Measurements from ENCODE around the gene UBE3C.
A peak's percentile ranks its signal among the peaks of the same experiment; 100 is the strongest.
"Not testable (repeated sequence)": the region's sequence is repeated elsewhere in the genome, so short reads cannot be mapped to it uniquely, and the experiment has no call there.

The UBE3C gene

DNA sequence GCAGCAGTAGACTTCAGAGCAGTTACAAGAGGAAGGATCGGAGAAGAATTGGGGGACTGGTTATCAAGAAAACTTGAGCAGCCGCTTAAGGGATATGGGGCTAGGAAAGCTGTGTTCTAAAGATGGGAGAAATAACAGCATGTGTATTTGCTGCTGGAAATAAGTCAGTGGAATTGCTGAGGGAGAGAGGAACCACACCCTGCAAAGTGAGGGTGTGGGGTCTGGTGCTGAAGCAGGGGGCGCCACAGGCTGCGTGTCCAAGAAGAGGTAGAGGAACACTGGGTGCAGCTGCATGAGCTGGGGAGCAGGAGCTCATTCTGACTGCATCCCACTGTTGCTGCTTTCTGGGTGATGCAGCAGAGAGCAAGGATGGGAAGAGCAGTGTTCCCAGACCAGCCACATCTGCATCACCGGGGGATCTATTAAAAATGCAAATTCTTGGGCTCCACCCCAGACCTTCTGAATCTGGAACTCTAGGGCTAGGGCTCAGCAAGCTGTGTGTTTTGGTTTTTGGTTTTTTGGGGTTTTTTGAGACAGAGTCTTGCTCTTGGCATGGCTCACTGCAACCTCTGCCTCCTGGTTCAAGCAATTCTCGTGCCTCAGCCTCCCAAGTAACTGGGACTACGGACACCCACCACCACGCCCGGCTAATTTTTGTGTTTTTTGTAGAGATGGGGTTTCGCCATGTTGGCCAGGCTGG lies 101.0 kb downstream of the UBE3C start:
- DNase-seq (ENCODE audit: low read depth): no peak
- peaks cover 34% of the 10 kb centered on the region for H3K36me3 ChIP-seq (ENCODE audit: control insufficient read depth, insufficient read depth, low read length, severe bottlenecking)
- no peaks in the 10 kb centered on the region for H3K9me3 ChIP-seq (ENCODE audit: control insufficient read depth, low read length)
- H3K27me3 ChIP-seq (replicated peaks; ENCODE audit: control insufficient read depth, insufficient read depth, low read length): no peaks in the 10 kb centered on the region
- no peak overlapping the region for H3K4me3 ChIP-seq (ENCODE audit: low read length)
- H3K4me1 ChIP-seq (ENCODE audit: control insufficient read depth, insufficient read depth, low read length): peaks cover 6% of the 10 kb centered on the region
- H3K9ac ChIP-seq (ENCODE audit: low read length): no peak overlapping the region

DNA sequence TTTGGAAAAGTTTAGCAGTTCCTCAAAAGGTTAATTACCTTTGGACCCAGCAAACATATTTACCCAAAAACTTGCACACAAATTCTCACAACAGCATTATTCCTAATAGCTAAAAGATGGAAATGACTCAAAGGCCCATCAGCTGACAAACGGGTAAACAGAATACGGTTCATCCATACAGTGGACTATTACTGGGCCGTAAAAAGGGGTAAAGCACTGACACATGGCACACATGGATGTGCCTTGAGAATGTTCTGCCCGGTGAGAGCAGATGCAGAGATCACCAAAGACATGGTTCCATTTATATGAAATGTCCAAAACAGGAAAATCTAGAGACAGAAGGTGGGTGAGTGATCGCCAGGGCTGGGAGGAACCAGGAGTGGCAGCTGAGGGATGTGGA lies 102.9 kb downstream of the UBE3C start:
- no peak for DNase-seq (ENCODE audit: low read depth)
- H3K27me3 ChIP-seq (replicated peaks; ENCODE audit: control insufficient read depth, insufficient read depth, low read length): no peaks in the 10 kb centered on the region
- no peaks in the 10 kb centered on the region for H3K9me3 ChIP-seq (ENCODE audit: control insufficient read depth, low read length)
- H3K4me1 ChIP-seq (ENCODE audit: control insufficient read depth, insufficient read depth, low read length): no peaks in the 10 kb centered on the region
- peaks cover 34% of the 10 kb centered on the region for H3K36me3 ChIP-seq (ENCODE audit: control insufficient read depth, insufficient read depth, low read length, severe bottlenecking)
- no peak overlapping the region for H3K4me3 ChIP-seq (ENCODE audit: low read length)
- H3K9ac ChIP-seq (ENCODE audit: low read length): no peak overlapping the region

DNA sequence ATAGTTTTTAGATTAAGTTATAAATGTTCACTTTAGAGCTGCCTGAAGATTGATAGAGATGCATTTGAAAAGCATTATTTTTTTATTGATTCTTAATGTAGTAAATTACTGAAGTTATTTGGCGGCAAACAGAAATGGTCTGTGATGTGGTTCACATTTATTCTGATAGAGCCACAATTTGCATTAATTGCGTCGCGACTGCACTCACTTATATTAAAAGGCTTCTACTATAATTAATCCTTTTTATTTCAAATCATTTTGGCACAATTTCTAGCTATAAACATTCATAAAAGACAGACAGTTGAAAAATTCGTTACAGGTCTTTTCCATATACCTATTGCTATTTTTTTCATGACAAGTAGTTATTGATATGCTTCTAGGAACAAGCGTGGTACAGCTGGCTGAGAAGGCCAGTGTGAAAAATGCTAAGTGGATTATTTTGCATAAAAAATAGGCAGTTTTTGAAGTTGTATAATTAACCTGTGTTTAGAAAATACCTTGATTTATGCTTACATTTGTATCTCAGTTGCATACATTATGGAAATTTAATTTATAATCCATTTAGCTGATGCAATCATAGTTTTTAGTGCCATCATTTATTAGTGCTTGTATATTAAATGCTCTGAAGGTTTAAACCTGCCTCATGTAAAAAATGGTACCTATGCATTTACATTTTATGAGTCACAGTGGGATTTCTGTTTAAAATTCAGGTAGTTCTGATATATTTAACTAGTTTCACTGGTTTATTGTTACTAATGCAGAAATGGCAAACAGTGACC lies 106.0 kb downstream of the UBE3C start:
- DNase-seq (ENCODE audit: low read depth): no peak
- H3K9me3 ChIP-seq (ENCODE audit: control insufficient read depth, low read length): no peaks in the 10 kb centered on the region
- H3K4me1 ChIP-seq (ENCODE audit: control insufficient read depth, insufficient read depth, low read length): no peaks in the 10 kb centered on the region
- H3K4me3 ChIP-seq (ENCODE audit: low read length): no peak overlapping the region
- H3K27me3 ChIP-seq (replicated peaks; ENCODE audit: control insufficient read depth, insufficient read depth, low read length): no peaks in the 10 kb centered on the region
- peaks cover 32% of the 10 kb centered on the region for H3K36me3 ChIP-seq (ENCODE audit: control insufficient read depth, insufficient read depth, low read length, severe bottlenecking)
- no peak overlapping the region for H3K9ac ChIP-seq (ENCODE audit: low read length)

DNA sequence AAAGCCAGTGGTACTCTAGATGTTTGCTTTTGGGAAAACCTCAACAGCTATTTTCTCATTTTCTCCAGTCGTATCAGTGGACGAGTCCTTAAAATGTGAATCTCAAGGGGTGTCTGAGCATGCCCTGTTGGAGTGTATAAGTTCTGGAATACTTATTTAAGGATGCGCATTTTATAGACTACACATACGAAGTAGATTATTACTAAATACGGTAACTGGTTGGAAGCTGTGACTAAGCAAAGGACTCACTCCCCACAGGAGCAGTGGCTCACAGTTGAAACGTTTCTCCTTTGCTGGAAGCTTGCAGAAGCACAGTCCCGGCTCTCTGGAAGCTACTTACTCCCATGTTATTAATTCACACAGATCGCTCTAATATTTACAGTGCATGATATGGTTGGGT lies 107.3 kb downstream of the UBE3C start:
- peaks cover 36% of the 10 kb centered on the region for H3K36me3 ChIP-seq (ENCODE audit: control insufficient read depth, insufficient read depth, low read length, severe bottlenecking)
- DNase-seq (ENCODE audit: low read depth): no peak
- no peak overlapping the region for H3K4me3 ChIP-seq (ENCODE audit: low read length)
- H3K4me1 ChIP-seq (ENCODE audit: control insufficient read depth, insufficient read depth, low read length): no peaks in the 10 kb centered on the region
- H3K9me3 ChIP-seq (ENCODE audit: control insufficient read depth, low read length): no peaks in the 10 kb centered on the region
- H3K9ac ChIP-seq (ENCODE audit: low read length): no peak overlapping the region
- H3K27me3 ChIP-seq (replicated peaks; ENCODE audit: control insufficient read depth, insufficient read depth, low read length): no peaks in the 10 kb centered on the region

DNA sequence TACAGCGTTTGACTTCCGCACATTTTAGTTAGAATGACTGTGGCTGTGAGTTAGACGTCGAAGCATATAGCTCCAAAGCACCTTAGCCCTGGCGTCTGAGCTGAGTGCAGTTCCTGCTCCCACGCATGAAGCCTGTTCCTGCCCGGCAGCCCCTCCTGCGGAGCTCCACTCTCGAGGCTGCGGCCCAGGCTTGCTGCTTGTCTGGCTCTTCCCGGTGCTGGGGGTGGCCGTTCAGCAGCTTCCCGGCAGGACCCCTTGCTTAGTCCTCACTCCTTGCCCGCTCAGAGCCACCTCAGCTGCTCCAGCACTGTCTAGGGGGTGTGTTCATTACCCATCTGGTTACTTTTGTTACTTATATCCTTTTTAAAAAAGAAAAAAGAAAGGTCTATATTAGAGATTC lies 109.9 kb downstream of the UBE3C start:
- Histone ChIP-seq H3K4me3 (ENCODE audit: low read length) (no peak overlapping the region), H3K9me3 (ENCODE audit: control insufficient read depth, low read length) (no peaks in the 10 kb centered on the region), H3K9ac (ENCODE audit: low read length) (no peak overlapping the region), H3K27me3 (replicated peaks; ENCODE audit: control insufficient read depth, insufficient read depth, low read length) (no peaks in the 10 kb centered on the region), H3K36me3 (ENCODE audit: control insufficient read depth, insufficient read depth, low read length, severe bottlenecking) (peaks cover 42% of the 10 kb centered on the region), H3K4me1 (ENCODE audit: control insufficient read depth, insufficient read depth, low read length) (no peaks in the 10 kb centered on the region)
- no peak for DNase-seq (ENCODE audit: low read depth)

DNA sequence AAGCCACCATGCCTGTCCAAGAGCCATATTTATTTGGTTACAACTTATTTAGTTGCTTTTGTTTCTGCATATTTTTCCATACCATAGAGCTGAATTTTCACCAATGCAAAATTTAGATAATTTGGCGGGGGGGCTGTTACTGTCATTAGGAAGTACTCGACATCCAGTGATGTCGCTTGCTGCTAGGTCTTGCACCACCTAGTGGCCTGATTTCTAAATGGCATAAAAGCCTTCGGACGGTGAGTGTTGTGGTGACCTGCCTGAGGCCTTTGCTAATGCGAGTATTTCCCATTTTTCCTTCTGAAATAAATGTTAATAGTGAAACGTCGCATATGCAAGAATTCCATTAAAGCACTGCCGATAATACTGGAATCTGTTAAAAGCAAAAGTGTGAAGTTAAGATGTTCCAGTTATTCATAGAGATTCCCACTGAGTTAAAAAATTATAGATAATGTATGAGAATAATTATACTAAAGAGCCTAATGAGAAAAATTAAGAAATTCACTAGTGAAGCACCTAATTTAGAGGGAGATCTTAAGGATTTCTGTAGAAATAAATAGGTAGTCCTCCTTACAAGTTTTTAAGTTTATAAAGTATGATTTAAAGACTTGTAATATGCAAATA lies 112.0 kb downstream of the UBE3C start:
- Histone ChIP-seq H3K4me3 (ENCODE audit: low read length) (no peak overlapping the region), H3K36me3 (ENCODE audit: control insufficient read depth, insufficient read depth, low read length, severe bottlenecking) (peaks cover 62% of the 10 kb centered on the region), H3K9me3 (ENCODE audit: control insufficient read depth, low read length) (no peaks in the 10 kb centered on the region), H3K4me1 (ENCODE audit: control insufficient read depth, insufficient read depth, low read length) (no peaks in the 10 kb centered on the region), H3K27me3 (replicated peaks; ENCODE audit: control insufficient read depth, insufficient read depth, low read length) (no peaks in the 10 kb centered on the region), H3K9ac (ENCODE audit: low read length) (no peak overlapping the region)
- DNase-seq (ENCODE audit: low read depth): peak; percentile 82

DNA sequence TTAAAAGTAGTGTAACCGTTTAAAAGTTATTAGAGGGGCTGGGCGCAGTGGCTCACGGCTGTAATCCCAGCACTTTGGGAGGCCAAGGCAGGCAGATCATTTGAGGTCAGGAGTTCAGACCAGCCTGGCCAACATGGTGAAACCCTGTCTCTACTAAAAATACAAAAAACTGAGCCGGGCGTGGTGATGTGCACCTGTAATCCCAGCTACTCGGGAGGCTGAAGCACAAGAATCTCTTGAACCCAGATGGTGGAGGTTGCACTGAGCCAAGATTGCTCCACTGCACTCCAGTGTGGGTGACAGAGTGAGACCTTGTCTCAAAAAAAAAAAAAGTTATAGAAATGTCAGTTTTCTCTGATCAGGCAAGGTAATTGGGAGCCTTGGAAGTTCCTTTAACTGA lies 113.1 kb downstream of the UBE3C start:
- not testable (repeated sequence) for H3K9ac ChIP-seq (ENCODE audit: low read length); H3K9me3 ChIP-seq (ENCODE audit: control insufficient read depth, low read length); H3K4me1 ChIP-seq (ENCODE audit: control insufficient read depth, insufficient read depth, low read length); H3K4me3 ChIP-seq (ENCODE audit: low read length); DNase-seq (ENCODE audit: low read depth); H3K27me3 ChIP-seq (replicated peaks; ENCODE audit: control insufficient read depth, insufficient read depth, low read length)
- peaks cover 68% of the 10 kb centered on the region for H3K36me3 ChIP-seq (ENCODE audit: control insufficient read depth, insufficient read depth, low read length, severe bottlenecking)

DNA sequence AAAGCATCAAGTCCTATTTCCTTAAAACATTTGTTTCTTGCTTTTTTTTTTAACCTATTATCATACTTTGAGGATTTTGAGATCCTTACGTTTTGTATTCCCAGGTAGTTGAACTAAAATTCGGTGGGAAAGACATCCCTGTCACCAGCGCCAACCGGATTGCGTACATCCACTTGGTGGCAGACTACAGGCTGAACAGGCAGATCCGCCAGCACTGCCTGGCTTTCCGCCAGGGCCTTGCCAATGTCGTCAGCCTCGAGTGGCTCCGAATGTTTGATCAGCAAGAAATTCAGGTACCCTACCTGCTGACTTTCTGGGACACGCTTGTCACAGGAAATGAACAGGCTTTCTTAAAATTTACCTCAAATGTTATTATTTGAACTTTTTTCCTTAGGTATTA lies 115.1 kb downstream of the UBE3C start:
- DNase-seq (ENCODE audit: low read depth): no peak
- Histone ChIP-seq H3K9ac (ENCODE audit: low read length) (no peak overlapping the region), H3K4me1 (ENCODE audit: control insufficient read depth, insufficient read depth, low read length) (no peaks in the 10 kb centered on the region), H3K36me3 (ENCODE audit: control insufficient read depth, insufficient read depth, low read length, severe bottlenecking) (peaks cover 74% of the 10 kb centered on the region), H3K27me3 (replicated peaks; ENCODE audit: control insufficient read depth, insufficient read depth, low read length) (no peaks in the 10 kb centered on the region), H3K4me3 (ENCODE audit: low read length) (no peak overlapping the region), H3K9me3 (ENCODE audit: control insufficient read depth, low read length) (no peaks in the 10 kb centered on the region)

DNA sequence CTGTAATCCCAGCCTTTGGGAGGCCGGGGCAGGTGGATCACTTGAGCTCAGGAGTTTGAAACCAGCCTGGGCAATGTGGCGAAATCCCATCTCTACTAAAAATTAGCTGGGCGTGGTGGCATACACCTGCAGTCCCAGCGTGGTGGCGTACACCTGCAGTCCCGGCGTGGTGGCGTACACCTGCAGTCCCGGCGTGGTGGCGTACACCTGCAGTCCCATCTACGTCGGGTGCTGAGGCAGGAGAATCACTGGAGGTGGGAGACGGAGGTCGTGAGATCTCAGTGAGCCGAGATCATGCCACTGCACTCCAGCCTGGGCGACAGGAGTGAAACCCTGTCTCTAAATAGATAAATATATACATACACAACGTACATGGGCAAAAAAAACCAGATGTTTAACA lies 116.1 kb downstream of the UBE3C start:
- H3K4me3 ChIP-seq (ENCODE audit: low read length): not testable (repeated sequence)
- H3K36me3 ChIP-seq (ENCODE audit: control insufficient read depth, insufficient read depth, low read length, severe bottlenecking): peaks cover 74% of the 10 kb centered on the region

DNA sequence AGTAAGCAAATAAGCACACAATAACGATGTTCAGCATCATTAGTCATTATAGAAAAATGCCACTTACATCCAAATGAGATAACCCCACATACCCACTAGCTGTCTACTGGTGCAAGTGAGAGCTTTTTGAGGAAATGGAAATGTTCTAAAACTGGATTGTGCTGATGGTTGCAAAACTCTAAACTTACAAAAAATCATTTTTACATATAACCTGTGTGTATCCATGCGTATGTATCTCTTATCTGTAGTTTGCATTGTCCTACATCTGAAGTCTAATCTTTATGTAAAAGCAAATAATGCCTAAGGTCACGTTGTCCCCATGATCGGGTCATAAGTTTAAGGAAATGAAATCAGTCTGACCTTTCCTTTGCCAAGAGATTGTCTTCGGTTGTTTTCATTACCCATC lies 116.5 kb downstream of the UBE3C start:
- no peak overlapping the region for H3K4me3 ChIP-seq (ENCODE audit: low read length)
- no peak for DNase-seq (ENCODE audit: low read depth)
- no peaks in the 10 kb centered on the region for H3K9me3 ChIP-seq (ENCODE audit: control insufficient read depth, low read length)
- H3K4me1 ChIP-seq (ENCODE audit: control insufficient read depth, insufficient read depth, low read length): no peaks in the 10 kb centered on the region
- H3K27me3 ChIP-seq (replicated peaks; ENCODE audit: control insufficient read depth, insufficient read depth, low read length): no peaks in the 10 kb centered on the region
- no peak overlapping the region for H3K9ac ChIP-seq (ENCODE audit: low read length)
- peaks cover 75% of the 10 kb centered on the region for H3K36me3 ChIP-seq (ENCODE audit: control insufficient read depth, insufficient read depth, low read length, severe bottlenecking)

More for the DNA sequence above, 116.1 kb downstream of the UBE3C start:
- H3K9me3 ChIP-seq (ENCODE audit: control insufficient read depth, low read length); H3K4me1 ChIP-seq (ENCODE audit: control insufficient read depth, insufficient read depth, low read length); H3K27me3 ChIP-seq (replicated peaks; ENCODE audit: control insufficient read depth, insufficient read depth, low read length); H3K9ac ChIP-seq (ENCODE audit: low read length); DNase-seq (ENCODE audit: low read depth): not testable (repeated sequence)

DNA sequence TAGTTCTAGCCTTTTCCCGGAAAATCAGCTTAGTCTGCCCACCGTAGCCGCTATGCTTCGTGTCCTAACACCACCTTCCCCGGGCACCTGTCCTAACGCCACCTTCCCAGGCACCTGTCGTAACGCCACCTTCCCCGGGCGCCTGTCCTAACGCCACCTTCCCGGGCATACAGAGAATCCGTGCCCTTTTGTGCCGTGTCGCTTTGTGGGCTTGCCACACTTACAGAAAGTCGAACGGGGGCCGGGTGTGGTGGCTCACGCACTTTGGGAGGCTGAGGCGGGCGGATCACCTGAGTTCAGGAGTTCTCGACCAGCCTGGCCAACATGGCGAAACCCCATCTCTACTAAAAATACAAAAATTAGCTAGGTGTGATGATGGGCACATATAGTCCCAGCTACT lies 124.4 kb downstream of the UBE3C start:
- Histone ChIP-seq H3K9ac (ENCODE audit: low read length) (no peak overlapping the region), H3K9me3 (ENCODE audit: control insufficient read depth, low read length) (no peaks in the 10 kb centered on the region), H3K4me3 (ENCODE audit: low read length) (no peak overlapping the region), H3K27me3 (replicated peaks; ENCODE audit: control insufficient read depth, insufficient read depth, low read length) (no peaks in the 10 kb centered on the region), H3K4me1 (ENCODE audit: control insufficient read depth, insufficient read depth, low read length) (peaks cover 7% of the 10 kb centered on the region), H3K36me3 (ENCODE audit: control insufficient read depth, insufficient read depth, low read length, severe bottlenecking) (peaks cover 67% of the 10 kb centered on the region)
- DNase-seq (ENCODE audit: low read depth): no peak

All from adipocyte (in vitro differentiated cells).